ENCODE data around the gene BIN1. TPM values are rescaled to one million over a fixed set of nuclear protein-coding genes. Genes with fewer than 3 reads are reported as not detected.

The BIN1 gene
- total RNA-seq, 1 experiment from 2014 or later: 89.3 TPM

DNA sequence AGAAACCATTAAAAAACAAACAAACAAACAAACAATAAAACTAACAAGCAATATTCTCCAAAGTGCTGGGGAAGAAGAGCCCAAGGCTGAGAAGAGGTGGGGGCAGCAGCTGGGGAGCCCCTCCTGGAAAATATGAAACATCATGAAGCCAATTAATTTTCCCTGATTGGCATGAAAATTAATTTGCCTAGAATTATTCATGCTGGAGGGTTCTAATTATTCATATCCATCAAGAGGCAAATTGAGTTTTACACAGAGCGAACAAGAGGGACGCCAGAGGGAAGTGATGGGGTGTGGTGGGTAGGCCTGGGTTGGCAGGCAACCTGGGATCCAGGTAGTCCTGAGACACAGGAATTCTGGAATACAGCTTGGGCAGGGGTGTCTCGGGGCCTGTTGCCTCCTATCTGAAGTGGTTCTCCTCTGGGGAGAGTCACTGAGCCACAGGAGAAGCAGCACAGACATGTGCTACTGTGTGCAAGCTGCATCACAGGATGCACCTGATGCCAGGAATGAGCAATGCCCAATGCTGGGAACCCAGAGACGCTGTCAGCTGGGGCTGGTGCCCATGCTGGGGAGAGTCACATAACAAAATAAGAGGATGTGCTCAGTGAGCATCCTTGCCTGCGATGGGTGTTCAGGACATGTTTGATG lies 107.7 kb downstream of the BIN1 start:
- in situ Hi-C loops (cut with HindIII; ENCODE audit: low pct_unique_long_range_greater_than_20kb, low sequenced_read_pairs): no loop called here
- no peak for DNase-seq (ENCODE audit: low read depth)

DNA sequence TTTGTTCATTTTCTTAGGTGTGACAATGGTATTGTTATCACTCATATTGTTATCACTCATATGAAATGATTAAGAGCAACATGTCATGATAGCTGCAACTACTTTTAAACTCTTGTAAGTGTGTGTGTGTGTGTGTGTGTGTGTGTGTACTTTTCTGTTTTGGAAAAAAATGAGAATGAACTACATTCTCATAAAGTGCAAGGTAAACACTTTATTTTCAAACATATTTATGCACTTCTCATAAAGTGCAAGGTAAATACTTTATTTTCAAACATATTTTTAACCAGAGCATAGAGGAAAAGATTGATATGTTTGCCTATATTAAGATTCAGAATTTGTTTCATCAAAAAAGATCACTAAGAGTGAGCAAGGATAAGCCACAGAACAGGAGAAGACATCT lies 108.5 kb downstream of the BIN1 start:
- in situ Hi-C loops (cut with HindIII; ENCODE audit: low pct_unique_long_range_greater_than_20kb, low sequenced_read_pairs): no loop called here
- no peak for DNase-seq (ENCODE audit: low read depth)

Other genes starting within 250 kb of the BIN1 start
- not detected in 2 replicates for gene TEX51, start 208.3 kb downstream of the BIN1 start, total RNA-seq (2014; rRNA removed; shearing (Covaris generic); ENCODE audit: low replicate concordance)
- gene CYP27C1, start 113.1 kb upstream of the BIN1 start, total RNA-seq (2014; rRNA removed; shearing (Covaris generic); ENCODE audit: low replicate concordance): 2.9 and 3.0 TPM in 2 replicates
- gene ERCC3, start 187.0 kb upstream of the BIN1 start, total RNA-seq (2014; rRNA removed; shearing (Covaris generic); ENCODE audit: low replicate concordance): 24.1 and 49.6 TPM in 2 replicates

All from Caki2 (cell line).